ENCODE measurements around the gene UBTD2.

The UBTD2 gene

DNA sequence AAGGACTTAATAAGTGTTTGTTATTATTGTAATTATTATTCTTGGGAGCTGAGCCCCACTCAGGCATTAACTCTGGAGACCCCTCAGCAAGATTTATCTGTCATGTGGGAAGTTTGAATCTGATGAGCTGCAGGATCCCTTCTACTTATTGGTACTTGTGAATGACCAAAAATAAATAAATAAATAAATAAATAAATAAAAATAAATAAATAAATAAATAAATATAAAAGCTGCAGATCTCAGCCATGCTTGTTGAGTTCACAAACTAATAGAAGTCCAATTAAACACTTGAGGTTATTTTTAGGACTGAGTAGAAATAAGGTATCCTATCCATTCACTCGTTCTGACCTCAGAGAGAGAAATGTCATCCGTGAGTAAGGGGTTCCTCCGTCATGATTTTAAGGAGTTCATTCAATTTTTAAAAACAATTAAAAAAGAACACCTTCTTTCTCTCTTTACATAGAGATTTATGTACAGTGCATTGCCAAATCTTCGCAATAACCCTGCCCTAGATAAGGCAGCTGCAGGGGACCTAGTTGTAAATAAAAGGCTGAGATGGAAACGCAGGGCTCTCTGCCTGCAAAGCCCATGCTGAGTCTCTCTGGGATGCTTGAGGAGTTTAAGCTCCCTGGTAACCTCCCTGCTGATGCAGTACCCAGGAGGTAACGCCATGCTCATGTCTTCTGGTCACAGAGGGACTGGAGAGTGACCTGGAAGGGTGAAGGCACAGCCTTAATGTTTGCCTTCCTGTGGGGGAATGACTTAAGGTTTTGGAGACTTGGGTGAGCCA, 88.4 kb downstream of the UBTD2 start:
- DNase-seq (ENCODE audit: low read depth): no peak

DNA sequence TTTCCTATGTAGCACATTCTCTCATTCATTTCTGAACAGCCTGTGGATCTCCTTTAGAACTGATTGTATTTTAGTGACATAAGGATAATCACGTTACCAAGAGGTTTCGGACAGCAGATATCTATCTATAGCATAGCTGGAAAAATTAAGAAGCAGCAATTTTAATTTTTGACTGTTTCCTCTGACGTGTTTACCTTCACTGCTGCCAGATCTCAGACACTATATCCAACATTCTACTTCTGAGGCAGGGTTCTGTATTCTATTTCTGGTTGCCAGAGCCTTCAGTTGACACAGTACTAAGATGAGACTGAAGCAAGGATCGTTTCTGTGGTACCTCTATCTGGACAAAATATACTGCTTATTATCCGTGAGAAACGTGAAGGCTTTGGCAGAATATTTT, 89.7 kb downstream of the UBTD2 start, which contains the start of gene EFCAB9:
Gene EFCAB9, plus strand, starts transcription at position 301 of the 400 bp plus-strand sequence. Its CDS starts 1 bp downstream, at position 302.
- no peak for DNase-seq (ENCODE audit: low read depth)

DNA sequence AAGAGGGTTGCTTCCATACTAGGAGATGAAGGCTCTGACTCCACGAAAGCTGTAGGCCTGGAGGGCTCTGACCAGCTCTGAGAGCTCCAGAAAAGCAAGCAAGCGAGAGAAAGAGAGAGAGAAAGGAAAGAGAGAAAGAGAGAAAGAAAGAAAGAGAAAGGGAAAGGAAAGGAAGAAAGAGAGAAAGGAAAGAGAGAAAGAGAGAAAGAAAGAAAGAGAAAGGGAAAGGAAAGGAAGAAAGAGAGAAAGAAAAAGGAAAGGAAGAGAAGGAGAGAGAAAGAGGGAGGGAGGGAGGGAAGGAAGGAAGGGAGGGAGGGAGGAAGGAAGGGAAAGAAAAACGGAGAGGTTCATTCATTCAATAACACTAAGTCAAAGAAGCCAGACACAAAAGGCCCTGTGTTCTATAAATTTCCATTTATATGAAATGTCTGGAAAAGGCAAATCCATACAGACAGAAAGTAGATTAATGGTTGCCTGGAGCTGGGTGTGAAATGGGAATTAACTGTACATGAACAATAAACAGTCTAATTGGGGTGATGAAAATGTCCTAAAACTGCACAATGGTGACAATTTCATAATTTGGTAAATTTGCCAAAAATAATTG, 93.8 kb downstream of the UBTD2 start:
- no peak for DNase-seq (ENCODE audit: low read depth)

DNA sequence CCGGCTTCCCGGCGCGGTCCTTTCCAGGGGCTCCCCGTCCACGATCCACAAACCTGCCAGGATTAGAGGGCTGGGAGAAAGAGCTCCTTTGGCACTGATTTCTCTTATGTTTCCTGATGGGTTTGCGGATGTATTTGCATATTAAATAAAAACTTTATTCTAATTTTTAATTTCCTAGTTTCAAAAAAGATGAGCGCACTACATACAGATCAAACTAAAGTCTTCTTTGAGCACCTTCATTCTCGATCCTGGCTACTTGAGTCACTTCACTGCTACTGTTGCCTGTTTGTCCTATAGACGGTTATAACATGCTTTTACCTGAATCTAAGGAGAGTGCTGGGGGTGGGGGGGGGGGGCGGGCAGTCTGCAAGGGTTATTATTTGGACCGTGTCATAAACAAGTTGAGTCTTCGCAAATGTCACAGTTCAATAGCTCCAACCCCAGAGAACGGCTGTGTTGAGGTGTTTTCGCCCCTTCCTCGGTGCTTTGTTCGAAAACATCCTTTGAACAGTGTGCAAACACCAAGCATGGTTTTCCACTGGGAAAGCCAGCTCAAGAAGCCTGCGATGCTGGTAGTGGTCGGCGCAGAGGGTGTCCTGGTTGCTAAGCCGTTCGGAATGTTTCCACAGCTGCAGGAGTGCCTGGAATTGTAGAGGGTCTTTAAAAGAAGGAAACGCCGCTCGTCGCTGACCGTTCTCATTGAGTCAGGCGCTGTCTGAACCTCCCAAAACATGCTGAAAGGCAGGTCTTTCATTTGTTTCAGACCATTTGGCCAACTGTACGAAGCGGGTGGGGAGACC, 94.5 kb downstream of the UBTD2 start:
- DNase-seq (ENCODE audit: low read depth): no peak

DNA sequence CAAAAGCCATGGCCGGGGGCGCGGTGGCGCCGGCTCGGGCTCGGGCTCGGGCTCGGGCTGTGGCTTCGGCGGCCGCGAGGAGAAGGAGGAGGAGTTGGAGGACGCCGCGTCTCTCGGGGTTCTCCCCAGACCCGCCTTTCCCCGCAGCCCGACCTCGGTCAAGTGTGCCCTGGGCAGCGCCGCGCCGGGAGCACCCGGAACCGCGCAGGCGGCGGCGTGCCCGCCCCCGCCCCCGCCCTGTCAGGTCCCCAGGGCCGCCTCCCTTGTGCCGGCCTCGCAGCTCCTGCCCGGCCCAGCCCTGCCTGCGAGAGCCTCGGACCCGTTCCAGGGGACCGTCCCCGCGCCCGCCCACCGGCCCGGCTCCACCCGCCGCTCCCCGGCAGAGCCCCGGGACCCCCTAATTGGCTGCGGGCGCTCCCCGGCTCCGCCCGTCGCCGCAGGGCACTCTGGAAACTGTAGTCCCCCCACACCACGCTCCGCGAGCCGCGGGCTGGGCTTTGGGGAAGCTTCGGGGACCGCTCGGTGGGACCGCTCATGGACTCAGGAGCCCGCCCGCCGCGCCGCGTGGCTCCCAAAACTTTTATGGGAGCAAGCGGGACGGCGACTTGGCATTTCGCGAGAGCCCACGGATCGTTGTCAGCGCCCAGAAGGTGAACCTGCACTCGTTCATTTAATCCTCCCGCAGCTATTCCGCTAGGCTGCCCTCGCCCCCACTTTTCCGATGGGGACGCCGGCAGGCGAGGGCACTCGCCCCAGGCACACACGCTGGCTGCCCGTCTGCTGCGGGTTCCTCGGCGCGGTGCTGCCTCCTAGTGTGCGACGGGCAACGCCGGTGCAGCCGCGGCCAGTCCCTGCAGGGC, 95.3 kb downstream of the UBTD2 start, which contains the start of gene STK10:
Gene STK10, minus strand, starts transcription at position 192 of the 860 bp plus-strand sequence. Its CDS starts 182 bp downstream, at position 10.
- peak; percentile 82 for DNase-seq (ENCODE audit: low read depth)

DNA sequence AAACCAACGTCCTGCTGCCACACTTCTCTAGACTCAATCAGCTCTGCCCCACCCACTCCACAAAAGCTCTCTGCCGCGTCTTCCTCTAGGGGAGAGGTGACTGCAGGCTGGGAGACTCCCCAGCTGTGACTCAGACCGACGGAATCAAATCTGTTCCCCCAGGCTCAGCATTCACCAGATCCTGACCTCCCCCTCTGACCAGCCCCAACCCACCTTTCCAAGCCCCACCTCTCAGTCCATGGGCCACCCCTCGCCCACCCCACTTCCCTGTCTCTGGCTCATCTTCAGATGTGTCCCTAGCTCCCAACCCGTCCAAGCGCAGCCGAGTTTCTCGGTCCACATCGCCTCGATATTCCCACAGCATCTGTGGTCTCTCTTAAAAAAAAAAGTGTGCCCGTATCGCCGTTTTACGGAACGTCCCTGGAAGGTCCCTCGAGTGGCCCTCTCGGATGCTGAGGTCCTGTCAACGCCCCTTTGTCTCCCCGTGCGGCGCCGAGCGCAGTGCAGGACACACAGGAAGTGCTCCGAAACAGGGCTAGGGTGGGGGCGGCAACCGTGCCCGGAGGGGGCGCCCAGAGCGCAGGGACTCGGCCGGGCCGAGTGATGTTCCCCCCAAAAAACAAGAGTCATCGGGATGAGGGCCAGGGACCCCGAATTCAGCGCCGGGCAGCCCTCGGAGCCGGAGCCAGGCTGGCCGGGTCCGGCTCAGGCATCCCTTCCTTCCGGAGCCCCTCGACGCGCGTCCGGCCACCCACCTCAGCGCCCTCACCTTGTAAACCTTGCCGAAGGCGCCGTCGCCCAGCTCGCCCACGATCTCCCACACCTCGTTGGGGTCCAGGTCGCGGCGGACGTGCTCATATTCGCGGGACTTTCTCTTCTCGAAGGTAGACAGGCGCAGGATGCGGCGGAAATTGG, 96.2 kb downstream of the UBTD2 start:
- no peak for DNase-seq (ENCODE audit: low read depth)

DNA sequence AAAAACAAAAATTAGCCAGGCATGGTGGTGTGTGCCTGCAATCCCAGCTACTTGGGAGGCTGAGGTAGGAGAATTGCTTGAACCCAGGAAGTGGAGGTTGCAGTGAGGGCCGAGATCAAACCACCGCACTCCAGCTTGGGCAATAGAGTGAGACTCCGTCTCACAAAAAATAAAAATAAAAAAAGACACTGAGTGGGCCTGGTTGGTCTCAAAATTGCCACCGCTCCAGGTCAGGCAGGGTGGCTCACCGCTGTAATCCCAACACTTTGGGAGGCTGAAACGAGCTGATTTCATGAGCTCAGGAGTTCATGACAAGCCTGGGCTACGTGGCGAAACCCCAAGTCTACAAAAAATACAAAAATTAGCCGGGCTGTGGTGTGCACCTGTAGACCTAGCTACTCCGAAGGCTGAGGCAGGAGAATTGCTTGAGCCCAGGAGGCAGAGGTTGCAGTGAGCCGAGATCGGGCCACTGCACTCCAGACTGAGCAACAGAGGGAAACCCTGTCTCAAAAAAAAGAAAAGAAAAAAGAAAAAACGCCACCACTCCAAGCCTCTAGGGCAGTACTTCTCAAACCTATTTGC, 97.4 kb downstream of the UBTD2 start:
- DNase-seq (ENCODE audit: low read depth): no peak

DNA sequence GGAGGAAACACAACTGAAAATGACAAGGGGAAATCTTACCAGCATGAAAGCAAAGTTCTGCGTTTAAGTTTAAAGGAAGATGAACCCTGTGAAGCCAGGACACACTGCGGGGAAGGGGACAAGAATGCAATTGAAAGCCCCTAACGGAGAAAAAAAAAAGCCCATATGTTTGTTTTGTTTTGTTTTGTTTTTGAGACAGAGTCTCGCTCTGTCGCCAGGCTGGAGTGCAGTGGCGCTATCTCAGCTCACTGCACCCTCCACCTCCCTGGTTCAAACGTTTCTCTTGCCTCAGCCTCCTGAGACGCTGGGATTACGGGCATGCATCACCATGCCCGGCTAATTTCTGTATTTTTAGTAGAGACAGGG, 98.5 kb downstream of the UBTD2 start:
- DNase-seq (ENCODE audit: low read depth): no peak

DNA sequence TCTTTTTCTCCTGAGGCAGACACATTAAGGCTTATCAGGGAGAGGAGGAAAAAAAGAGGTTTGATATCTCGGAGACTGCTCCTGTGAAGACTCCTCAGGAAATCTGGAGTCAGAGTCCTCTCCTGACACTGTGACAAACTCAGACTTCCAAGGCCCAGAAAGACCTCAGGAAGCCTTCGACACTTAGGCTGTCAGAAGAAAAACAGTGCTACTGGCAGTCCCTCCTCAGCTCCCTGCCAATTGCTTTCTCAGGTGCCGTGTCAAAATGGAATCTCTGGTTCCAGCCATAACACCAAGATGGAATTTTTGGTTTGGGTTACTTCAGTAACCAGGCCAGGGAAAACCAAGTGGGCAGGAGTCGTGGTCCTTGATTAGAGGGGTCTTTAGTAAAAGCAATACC, 99.7 kb downstream of the UBTD2 start:
- DNase-seq (ENCODE audit: low read depth): no peak

DNA sequence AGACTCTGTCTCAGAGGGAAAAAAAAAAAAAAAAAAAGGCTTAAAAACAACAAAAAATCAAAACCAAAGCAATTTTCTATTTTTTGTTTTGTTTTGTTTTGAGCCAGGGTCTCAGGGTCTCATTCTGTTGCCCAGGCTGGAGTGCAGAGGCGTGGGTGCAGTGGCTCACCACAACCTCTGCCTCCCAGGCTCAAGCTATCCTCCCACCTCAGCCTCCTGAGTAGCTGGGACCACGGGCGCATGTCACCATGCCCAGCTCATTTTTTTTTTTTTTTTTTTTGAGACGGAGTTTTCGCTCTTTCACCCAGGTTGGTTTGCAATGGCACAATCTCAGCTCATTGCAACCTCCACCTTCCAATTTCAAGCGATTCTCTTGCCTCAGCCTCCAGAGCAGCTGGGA, 101.3 kb downstream of the UBTD2 start:
- no peak for DNase-seq (ENCODE audit: low read depth)

DNA sequence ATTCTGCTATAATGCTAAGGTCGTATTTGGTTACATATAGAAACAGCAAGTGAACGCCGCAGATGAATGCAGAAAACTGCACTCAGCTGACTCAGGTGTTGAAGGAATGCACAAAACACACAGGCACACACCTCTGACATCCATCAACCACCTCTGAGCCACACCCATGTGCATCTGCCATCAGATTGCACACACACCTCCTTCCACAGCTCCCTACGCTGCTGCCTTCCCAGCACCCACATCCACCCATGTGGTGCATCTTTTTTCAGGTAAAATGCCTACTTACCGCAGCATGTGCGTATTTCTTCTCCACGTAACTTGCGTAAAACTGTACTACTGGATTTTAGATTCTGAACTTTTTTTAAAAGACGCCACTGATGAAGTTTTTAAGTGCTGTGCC, 102.6 kb downstream of the UBTD2 start:
- no peak for DNase-seq (ENCODE audit: low read depth)

DNA sequence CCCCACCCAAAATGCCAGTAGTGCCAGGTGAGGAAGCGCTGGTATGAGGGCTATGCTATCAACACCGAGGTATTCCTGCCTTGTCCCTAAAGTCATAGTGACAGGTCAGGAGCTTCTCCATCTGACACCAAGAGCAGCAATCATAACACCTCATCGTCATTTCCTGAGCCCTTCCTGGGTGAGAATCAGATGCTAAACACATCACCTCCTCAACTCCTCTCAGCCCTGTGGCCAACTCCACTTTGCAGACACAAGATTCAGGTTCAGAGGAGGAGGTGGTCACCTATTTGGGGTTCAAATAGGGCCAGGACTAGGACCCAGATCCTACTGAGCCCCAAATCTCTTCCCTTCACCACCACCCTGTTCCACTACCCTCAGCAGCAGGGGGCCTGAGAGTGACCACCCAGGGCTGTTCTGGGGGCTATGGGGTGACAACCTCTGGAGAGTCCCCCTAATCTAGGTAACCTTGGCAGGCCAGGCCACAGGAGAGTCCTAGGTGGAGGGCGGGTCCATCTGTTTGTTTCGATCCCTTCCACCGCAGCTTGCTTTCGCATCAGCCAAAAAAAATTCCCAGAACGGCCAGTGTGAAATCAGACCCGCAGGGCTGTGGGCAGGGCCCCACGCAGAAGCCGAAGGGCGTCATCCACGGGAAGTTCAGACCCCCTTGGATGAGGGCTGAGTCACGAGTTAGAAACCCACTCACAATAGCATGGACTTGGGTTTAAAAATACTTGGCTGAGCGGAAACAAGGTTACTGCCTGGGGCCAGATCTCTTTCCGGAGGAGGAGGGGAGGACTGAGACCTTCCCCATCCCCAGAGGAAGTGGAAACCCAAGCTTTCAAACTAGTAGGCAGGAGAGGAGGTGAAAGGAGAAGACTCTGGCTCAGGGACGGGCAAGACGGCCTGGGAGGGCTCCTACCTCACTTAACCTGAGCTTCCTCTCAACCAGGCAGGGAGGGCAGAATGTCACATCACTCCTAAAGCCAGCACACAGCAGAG, 104.3 kb downstream of the UBTD2 start:
- DNase-seq (ENCODE audit: low read depth): no peak

DNA sequence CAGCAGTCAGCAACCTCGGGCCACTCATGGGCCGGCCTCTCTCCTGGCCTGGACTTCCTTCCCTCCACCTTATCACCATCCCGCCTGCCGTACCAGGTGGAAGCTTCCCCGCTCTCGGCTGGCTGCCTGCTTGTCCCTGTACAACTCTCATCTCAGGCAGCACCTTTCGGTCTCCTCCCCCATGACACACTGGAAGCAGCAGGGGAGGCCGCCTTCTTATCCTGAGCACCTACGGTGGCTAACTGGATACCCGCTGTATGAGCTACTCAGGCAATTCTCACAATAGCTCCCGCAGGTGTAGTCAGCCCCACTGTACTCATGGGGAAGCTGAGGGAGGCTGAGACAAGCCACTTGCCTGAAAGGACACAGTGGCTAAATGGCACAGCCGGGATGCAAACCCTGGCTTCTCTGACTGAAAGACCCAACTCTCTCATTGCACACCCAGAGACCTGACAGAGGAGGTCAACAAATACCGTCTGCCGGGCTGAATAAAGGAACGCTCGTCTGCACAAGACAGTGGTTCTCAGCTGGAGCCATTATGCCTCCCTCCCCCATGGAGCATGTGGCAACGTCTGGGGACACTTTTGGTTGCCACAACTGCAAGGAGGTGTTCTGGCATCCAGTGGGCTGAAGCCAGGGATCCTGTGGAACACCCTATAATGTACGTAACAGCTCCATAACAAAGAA, 105.1 kb downstream of the UBTD2 start:
- DNase-seq (ENCODE audit: low read depth): no peak

DNA sequence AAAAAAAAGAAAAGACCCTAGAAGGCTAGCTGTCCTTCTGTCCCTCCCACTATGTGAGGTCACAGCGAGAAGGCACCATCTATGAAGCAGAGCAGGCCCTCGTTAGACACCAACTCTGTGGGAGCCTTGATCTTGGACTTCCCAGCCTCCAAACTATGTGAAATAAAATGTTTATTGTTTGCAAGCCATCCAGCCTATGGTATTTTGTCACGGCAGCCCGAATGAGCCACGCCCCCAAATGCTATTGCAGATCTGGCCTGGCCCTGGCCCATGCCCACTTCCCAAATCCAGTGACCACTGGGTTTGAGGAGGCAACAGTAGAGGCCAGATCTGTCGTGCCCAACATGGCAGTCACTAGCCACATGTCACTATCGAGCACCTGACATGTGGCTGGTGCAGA, 106.4 kb downstream of the UBTD2 start:
- DNase-seq (ENCODE audit: low read depth): no peak

DNA sequence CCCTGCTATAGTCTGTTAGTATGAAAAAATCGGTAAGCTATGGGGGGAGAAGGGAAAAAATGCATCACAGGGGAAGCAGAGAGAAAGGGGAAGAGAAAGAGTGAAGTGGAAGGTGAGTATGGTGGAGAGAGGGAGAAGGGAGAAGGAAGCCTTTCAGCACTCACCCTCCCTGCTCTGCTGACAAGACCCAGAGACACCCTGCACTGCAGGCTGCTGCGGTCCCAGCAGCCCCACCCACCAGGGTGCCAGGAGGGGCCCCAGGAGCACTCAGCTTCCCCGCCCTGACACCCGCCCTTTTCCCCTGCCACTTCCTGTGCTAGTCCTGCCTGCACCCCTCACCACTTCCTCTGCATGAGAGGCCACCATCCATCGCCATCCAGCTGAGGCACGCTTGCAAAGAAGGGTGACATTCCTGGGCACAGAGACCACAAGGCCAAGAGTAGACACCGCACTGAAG, 108.3 kb downstream of the UBTD2 start:
- no peak for DNase-seq (ENCODE audit: low read depth)

DNA sequence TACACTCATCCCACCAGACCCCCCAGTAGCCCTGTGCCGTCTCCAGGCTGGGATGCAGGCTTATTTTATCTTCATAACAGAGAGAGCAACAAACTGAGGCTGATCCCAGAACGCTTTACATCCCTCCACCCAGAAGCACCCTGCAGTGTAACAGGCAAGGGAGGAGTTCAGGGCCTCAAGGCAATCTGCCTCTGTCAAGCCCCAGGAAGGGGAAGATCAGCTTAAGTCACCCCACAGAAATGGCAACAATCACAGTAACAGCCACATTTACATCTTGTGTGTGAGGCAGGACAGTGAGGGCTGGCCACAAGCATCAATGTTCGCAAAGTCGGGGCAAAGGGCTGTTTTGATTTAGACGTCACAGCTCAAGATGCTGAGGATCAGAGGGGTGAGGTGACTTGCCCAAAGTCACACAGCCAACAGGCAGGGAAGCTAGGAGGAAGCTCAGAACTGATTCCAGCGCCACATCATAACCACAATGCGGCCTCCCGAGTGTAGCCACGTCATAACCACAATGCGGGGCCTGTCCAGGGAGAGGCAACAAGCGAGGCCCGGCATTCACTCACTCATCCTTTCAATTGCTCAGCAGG, 109.9 kb downstream of the UBTD2 start:
- no peak for DNase-seq (ENCODE audit: low read depth)

DNA sequence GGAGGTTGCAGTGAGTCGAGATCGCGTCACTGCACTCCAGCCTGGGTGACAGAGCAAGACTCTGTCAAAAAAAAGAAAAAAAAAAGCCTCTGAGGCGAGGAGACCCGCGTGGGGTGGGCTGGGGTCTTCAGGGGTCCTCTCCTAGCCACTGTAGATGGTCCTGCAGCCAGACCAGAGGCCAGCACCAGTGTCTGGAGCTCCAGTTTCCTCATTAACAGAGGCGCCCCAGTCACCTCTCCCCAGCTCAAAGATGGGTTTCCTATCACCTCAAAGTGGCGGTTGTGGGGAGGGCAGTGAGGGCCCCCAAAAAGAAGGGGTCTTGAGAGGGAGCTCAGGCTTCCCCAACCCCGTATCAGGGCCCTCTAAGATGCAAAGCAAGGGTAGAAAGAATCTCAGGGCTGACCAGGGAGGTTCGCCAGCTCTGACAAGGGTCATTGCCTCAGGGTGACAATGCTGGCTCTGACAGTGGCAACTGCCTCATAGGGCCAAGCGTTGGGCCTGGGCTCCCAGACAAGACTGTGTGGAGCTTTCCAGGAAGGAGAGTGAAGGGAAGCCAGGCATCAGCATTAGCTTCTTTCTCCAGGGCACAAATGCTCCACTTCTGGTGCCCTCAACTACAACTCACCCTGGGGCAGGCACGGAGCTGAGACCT, 110.5 kb downstream of the UBTD2 start:
- DNase-seq (ENCODE audit: low read depth): no peak

DNA sequence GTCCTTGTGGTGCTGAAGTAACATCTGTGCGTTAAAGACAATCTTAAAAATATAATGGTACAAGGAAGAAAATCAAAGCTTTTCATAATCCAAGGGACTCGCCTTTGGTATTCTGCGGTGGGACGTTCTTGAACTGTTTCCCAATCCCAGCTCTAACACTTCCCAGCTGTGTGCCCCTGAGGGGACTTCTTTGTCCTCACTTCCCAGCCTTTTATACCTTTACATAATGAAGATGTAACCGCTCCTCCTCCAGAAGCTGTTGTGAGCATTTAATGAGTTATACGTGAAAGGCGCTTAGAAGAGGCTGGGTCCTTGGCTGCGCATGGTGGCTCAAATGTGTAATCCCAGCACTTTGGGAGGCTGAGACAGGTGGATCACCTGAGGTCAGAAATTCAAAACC, 112.4 kb downstream of the UBTD2 start:
- no peak for DNase-seq (ENCODE audit: low read depth)
